B cell (primary cell): ENCODE measurements around the gene PINLYP. TPM values are rescaled to one million over a fixed set of nuclear protein-coding genes. Genes with fewer than 3 reads are reported as not detected.
A peak's percentile ranks its signal among the peaks of the same experiment; 100 is the strongest.

Experiments used
- ATAC-seq: fragments of 200-7000 bp; cut with Tn5 transposase; one replicate; pipeline ENCODE4 v1.10.0; 2021; ENCODE audit warnings: low read depth, mild to moderate bottlenecking, moderate number of reproducible peaks, moderate library complexity
- CTCF ChIA-PET: fragments of 350-600 bp; sonication (Branson Sonifier 250); formaldehyde crosslinking; loops from one replicate; lab custom pipeline; 2021; ENCODE audit warnings: antibody characterized with exemption, inconsistent platforms; lab: Charles Lee
- POLR2A ChIA-PET: fragments of 350-600 bp; sonication (Branson Sonifier 250); formaldehyde crosslinking; loops from one replicate; lab custom pipeline; 2021; ENCODE audit warnings: antibody characterized with exemption; lab: Charles Lee
- DNase-seq: peaks from one replicate; pipeline ENCODE4 v3.0.0; 2013
- H2AFZ ChIP-seq: 2 replicates; pipeline ENCODE4 v1.6.1; 2012; ENCODE audit warnings: mild to moderate bottlenecking, low read depth, low read length; ENCODE audit not compliant: insufficient read depth, poor library complexity, severe bottlenecking
- H3K27ac ChIP-seq, 2 donors: 1 replicate in 1 of 2; 2 replicates in 1 of 2; pipeline ENCODE4 v1.5.1; 2012 to 2013; ENCODE audit warnings: low read length in 2 of 2, mild to moderate bottlenecking in 2 of 2, moderate library complexity in 1 of 2
- H3K27me3 ChIP-seq, 4 experiments: fragments of 200-600 bp in 1 of 4; sonication (generic) in 1 of 4; replicated peaks in 1 of 4; 1 replicate in 2 of 4; 2 replicates in 2 of 4; pipeline versions ENCODE4 v1.6.1 to v1.7.0; 2013 to 2016; ENCODE audit warnings: low read length in 3 of 4, mild to moderate bottlenecking in 2 of 4, mixed read lengths in 1 of 4, moderate library complexity in 1 of 4; ENCODE audit not compliant: insufficient read depth in 4 of 4, control insufficient read depth in 3 of 4; ENCODE audit errors: control extremely low read depth in 1 of 4
- H3K36me3 ChIP-seq, 2 experiments: replicated peaks in 1 of 2; 1 replicate in 1 of 2; 2 replicates in 1 of 2; pipeline versions ENCODE4 v1.6.1 to v1.7.1; 2013; ENCODE audit warnings: low read length in 1 of 2; ENCODE audit not compliant: insufficient read depth in 2 of 2, control insufficient read depth in 1 of 2; ENCODE audit errors: control extremely low read depth in 1 of 2, extremely low read depth in 1 of 2
- H3K4me1 ChIP-seq, 2 donors: fragments of 200-600 bp in 1 of 2; sonication (generic) in 1 of 2; 1 replicate in 1 of 2; 2 replicates in 1 of 2; pipeline versions ENCODE4 v1.5.1 to v1.6.1; 2013 to 2017; ENCODE audit warnings: low read length in 2 of 2; ENCODE audit not compliant: control insufficient read depth in 2 of 2, insufficient read depth in 2 of 2
- H3K4me2 ChIP-seq: replicated peaks from 2 replicates; pipeline ENCODE3; 2012; ENCODE audit warnings: mild to moderate bottlenecking, low read depth, low read length; ENCODE audit not compliant: poor library complexity, severe bottlenecking
- H3K4me3 ChIP-seq, 5 experiments: fragments of 200-600 bp in 1 of 5; sonication (generic) in 1 of 5; 1 replicate in 3 of 5; 2 replicates in 2 of 5; pipeline versions ENCODE4 v1.5.1 to v1.7.0; 2011 to 2016; ENCODE audit warnings: low read length in 4 of 5, mild to moderate bottlenecking in 4 of 5, low read depth in 2 of 5, control low read depth in 1 of 5, moderate library complexity in 1 of 5; ENCODE audit not compliant: insufficient read depth in 1 of 5; ENCODE audit errors: control extremely low read depth in 1 of 5, extremely low read depth in 1 of 5
- H3K79me2 ChIP-seq: fragments of 200-600 bp; sonication (generic); one replicate; pipeline ENCODE4 v1.6.0; 2016; ENCODE audit warnings: low read length; ENCODE audit not compliant: control insufficient read depth, insufficient read depth
- H3K9ac ChIP-seq: fragments of 200-600 bp; sonication (generic); 2 replicates; pipeline ENCODE4 v1.6.1; 2017; ENCODE audit warnings: mild to moderate bottlenecking, low read length, moderate library complexity
- H3K9me3 ChIP-seq, 3 donors: one replicate each; pipeline versions ENCODE4 v1.6.1 to v1.7.1; 2013; ENCODE audit warnings: low read length in 2 of 3; ENCODE audit not compliant: control insufficient read depth in 2 of 3, insufficient read depth in 1 of 3; ENCODE audit errors: control extremely low read depth in 1 of 3
- H4K20me1 ChIP-seq: 2 replicates; pipeline ENCODE4 v1.6.0; 2012; ENCODE audit warnings: mild to moderate bottlenecking, low read length; ENCODE audit not compliant: insufficient read depth, control insufficient read depth, poor library complexity, severe bottlenecking
- H3K27ac Mint-ChIP-seq: one replicate; pipeline ENCODE4 v1.8.0; 2021; ENCODE audit warnings: mixed read lengths
- H3K27me3 Mint-ChIP-seq: one replicate; pipeline ENCODE4 v1.8.0; 2021; ENCODE audit warnings: mixed read lengths
- H3K4me1 Mint-ChIP-seq: one replicate; pipeline ENCODE4 v1.8.0; 2021; ENCODE audit warnings: mixed read lengths
- H3K4me3 Mint-ChIP-seq: one replicate; pipeline ENCODE4 v1.8.0; 2021; ENCODE audit warnings: mixed read lengths
- H3K9me3 Mint-ChIP-seq: one replicate; pipeline ENCODE4 v1.8.0; 2022; ENCODE audit warnings: mixed read lengths; ENCODE audit not compliant: insufficient read depth
- CTCF ChIP-seq: fragments of 200-600 bp; IDR thresholded peaks from one replicate; pipeline ENCODE4 v1.8.0; 2022; ENCODE audit warnings: antibody characterized with exemption, mild to moderate bottlenecking
- EZH2 ChIP-seq: IDR thresholded peaks from 2 replicates; pipeline ENCODE4 v1.6.1; 2012; ENCODE audit warnings: borderline replicate concordance, low read depth, mild to moderate bottlenecking, moderate library complexity, low read length; ENCODE audit not compliant: insufficient read depth, poor library complexity, severe bottlenecking
- WGBS: methylation state at CpG from one replicate; pipeline ENCODE4 v1.1.5; 2013; ENCODE audit warnings: missing lambda C conversion rate; ENCODE audit not compliant: insufficient coverage; 5-methylcytosine and 5-hydroxymethylcytosine counted together
- intact Hi-C: fragments of 100-400 bp; cut with micrococcal nuclease; formaldehyde crosslinking; loops from one replicate; pipeline ENCODE4 v1.10.0; 2022
- polyA plus RNA-seq: library from polyadenylated mRNA; depleted of rRNA; stranded (reverse); fragments of >200 nt; gene quantifications from 2 replicates; pipeline ENCODE4 v1.2.3, GENCODE V29; 2012
- total RNA-seq, 2 donors: library from RNA; stranded (reverse); fragments of 120-200 nt in 1 of 2; gene quantifications; 1 replicate in 1 of 2; 2 replicates in 1 of 2; pipeline versions ENCODE4 v1.2.3 to v1.2.4, GENCODE V29; 2013 to 2022

The PINLYP gene
- total and polyA plus RNA-seq, 2 donors (not counting 1 experiment from before 2014, with no cell fraction given): 2.0 to 2.9 TPM

DNA sequence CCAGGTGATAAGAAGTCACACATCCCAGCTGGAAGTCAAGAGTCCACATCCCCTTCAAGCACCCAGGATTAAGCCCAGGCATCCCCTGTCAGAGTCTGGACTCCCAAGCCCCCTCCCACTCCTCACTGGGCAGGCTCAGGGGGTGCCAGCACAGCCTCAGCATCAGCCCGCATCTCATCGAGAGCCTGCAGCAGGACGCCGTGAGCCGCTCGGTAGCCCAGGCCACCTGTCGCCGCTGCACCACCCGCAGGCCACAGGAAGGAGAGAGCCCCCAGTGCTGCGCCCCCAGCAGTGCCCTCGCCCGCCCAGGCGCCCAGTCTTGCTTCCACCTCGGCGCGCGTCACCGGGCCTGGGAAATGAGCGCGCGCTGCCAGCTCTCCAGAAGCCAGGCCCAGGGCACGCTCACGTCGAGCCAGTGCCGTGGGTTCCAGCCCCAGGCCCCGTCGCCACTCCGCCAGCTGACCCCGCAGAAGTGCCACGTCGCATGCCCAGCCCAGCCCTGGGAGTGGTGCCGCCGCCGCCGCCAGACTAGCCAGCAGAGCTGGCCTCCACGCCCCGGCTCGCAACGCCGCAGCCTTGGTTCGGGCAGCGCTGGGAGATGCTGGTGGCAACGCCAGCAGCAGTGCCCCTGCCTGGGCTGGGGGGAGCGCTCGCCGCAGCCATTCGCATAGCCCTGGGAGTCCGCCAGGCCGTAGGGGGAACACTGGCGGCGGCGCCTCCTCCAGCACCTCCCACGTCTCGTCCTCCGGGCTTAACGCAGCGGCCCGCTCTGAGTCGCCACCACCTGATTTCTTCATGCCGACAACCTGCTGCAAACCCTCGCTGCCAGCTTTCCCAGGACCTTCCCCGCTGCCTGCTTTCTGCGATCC, 16.5 kb downstream of the PINLYP start:
- WGBS: 98% methylated on average over 63 of the region's 63 CpGs
- Histone ChIP-seq H3K9me3 (no peaks in the 10 kb centered on the region), H2AFZ (no peak overlapping the region), H3K9ac (no peak overlapping the region), H3K27me3 (no peaks in the 10 kb centered on the region), H3K27ac (no peak overlapping the region), H4K20me1 (peaks cover 5% of the 10 kb centered on the region), H3K36me3 (peaks cover 0 to 18% of the 10 kb centered on the region in 2 experiments), H3K79me2 (peaks cover 38% of the 10 kb centered on the region), H3K4me3 (no peak overlapping the region), H3K4me1 (peaks cover 16 to 46% of the 10 kb centered on the region in 2 donors), H3K4me2 (no peak overlapping the region)
- intact Hi-C loops: no loop called here
- peak overlapping the region; percentile 26 for H3K27ac Mint-ChIP-seq
- H3K4me3 Mint-ChIP-seq: no peak overlapping the region
- H3K4me1 Mint-ChIP-seq: peaks cover 44% of the 10 kb centered on the region
- H3K27me3 Mint-ChIP-seq: no peaks in the 10 kb centered on the region
- DNase-seq (no peak), ATAC-seq (no peak)
- H3K9me3 Mint-ChIP-seq: no peaks in the 10 kb centered on the region
- ChIA-PET CTCF (interaction anchor here (0.6 to 7.5 kb wide), 3 partner anchors 36 to 74 kb away, joined by 3 to 126 read pairs (median 5); no protein-coding TSS in a partner anchor), POLR2A (no interaction called here)
- TF ChIP-seq EZH2 (no peak), CTCF (no peak)

- Mint-ChIP-seq H3K9me3 (no peaks in the 10 kb centered on the region), H3K4me3 (peak overlapping the region; percentile 40), H3K27ac (peak overlapping the region; percentile 26), H3K4me1 (peaks cover 51% of the 10 kb centered on the region), H3K27me3 (no peaks in the 10 kb centered on the region)
- DNase-seq: no peak
- Histone ChIP-seq H3K27me3 (no peaks in the 10 kb centered on the region), H3K9me3 (no peaks in the 10 kb centered on the region), H4K20me1 (peaks cover 5% of the 10 kb centered on the region), H3K27ac (no peak overlapping the region), H3K4me1 (peaks cover 23 to 53% of the 10 kb centered on the region in 2 donors), H3K9ac (no peak overlapping the region), H3K36me3 (peaks cover 0 to 18% of the 10 kb centered on the region in 2 experiments), H3K4me2 (no peak overlapping the region), H2AFZ (no peak overlapping the region), H3K79me2 (peaks cover 46% of the 10 kb centered on the region), H3K4me3 (no peak overlapping the region)
- ChIA-PET CTCF (interaction anchor here (1.1 to 7.5 kb wide), 3 partner anchors 37 to 146 kb away, joined by 3 to 126 read pairs (median 5); no protein-coding TSS in a partner anchor), POLR2A (no interaction called here)
- ATAC-seq: no peak
- intact Hi-C loops: no loop called here
- WGBS: 98% methylated on average over 30 of the region's 37 CpGs
- no peak for TF ChIP-seq CTCF
- no peak for TF ChIP-seq EZH2
These were observed 17.3 kb downstream of the PINLYP start for GRCh38 chr19:43592800-43593350.
